WERI-Rb-1 (cell line): ENCODE measurements around the gene EPHA4.
A peak's percentile ranks its signal among the peaks of the same experiment; 100 is the strongest.

ENCODE experiments used
- DNase-seq: peaks from one replicate; pipeline ENCODE4 v3.0.0-alpha.2; 2020
- H3K27ac ChIP-seq: fragments of 250-450 bp; sonication (Bioruptor Pico); 2 replicates; pipeline ENCODE4 v1.5.1; 2020; ENCODE audit warnings: mild to moderate bottlenecking, moderate library complexity
- H3K27me3 ChIP-seq: fragments of 250-450 bp; sonication (Bioruptor Pico); 2 replicates; pipeline ENCODE4 v1.5.1; 2021; ENCODE audit warnings: mild to moderate bottlenecking, low read depth, moderate library complexity; ENCODE audit not compliant: insufficient read depth, severe bottlenecking
- H3K36me3 ChIP-seq: fragments of 250-450 bp; sonication (Bioruptor Pico); 2 replicates; pipeline ENCODE4 v1.5.1; 2020; ENCODE audit warnings: mild to moderate bottlenecking, moderate library complexity
- H3K4me3 ChIP-seq: 2 replicates; pipeline ENCODE4 v1.5.1; 2011; ENCODE audit warnings: low read depth, mild to moderate bottlenecking, control low read depth, low read length
- H3K9me3 ChIP-seq: fragments of 250-450 bp; sonication (Bioruptor Pico); 2 replicates; pipeline ENCODE4 v1.5.1; 2021; ENCODE audit warnings: mild to moderate bottlenecking, moderate library complexity; ENCODE audit not compliant: severe bottlenecking
- CTCF ChIP-seq: IDR thresholded peaks from 2 replicates; pipeline ENCODE4 v1.5.1; 2011; ENCODE audit warnings: low read depth, mild to moderate bottlenecking, control low read depth, inconsistent platforms, low read length

The EPHA4 gene

GRCh38 chr2:221448057-221448843 is 123.9 kb downstream of the EPHA4 start:
- DNase-seq, result peak; percentile 48
- H3K27ac ChIP-seq, result no peak overlapping the region
- no peak for TF ChIP-seq CTCF

GRCh38 chr2:221447310-221447709 is 124.8 kb downstream of the EPHA4 start:
- Histone ChIP-seq H3K27me3 (no peaks in the 10 kb centered on the region), H3K4me3 (no peak overlapping the region), H3K36me3 (no peaks in the 10 kb centered on the region), H3K9me3 (no peaks in the 10 kb centered on the region), H3K27ac (no peak overlapping the region)
- TF ChIP-seq CTCF, result no peak
- no peak for DNase-seq

More at GRCh38 chr2:221448057-221448843, 123.9 kb downstream of the EPHA4 start:
- Histone ChIP-seq H3K4me3 (no peak overlapping the region), H3K9me3 (no peaks in the 10 kb centered on the region), H3K36me3 (no peaks in the 10 kb centered on the region), H3K27me3 (no peaks in the 10 kb centered on the region)

- Histone ChIP-seq H3K4me3 (no peak overlapping the region), H3K9me3 (no peaks in the 10 kb centered on the region), H3K36me3 (no peaks in the 10 kb centered on the region), H3K27me3 (no peaks in the 10 kb centered on the region), H3K27ac (no peak overlapping the region)
- no peak for DNase-seq
- no peak for TF ChIP-seq CTCF
These were observed 126.0 kb downstream of the EPHA4 start for GRCh38 chr2:221446140-221446539.

- no peak overlapping the region for H3K27ac ChIP-seq
- no peak for DNase-seq
These were observed 128.0 kb downstream of the EPHA4 start for GRCh38 chr2:221444106-221444505.

GRCh38 chr2:221443645-221444044 is 128.5 kb downstream of the EPHA4 start:
- H3K9me3 ChIP-seq, result no peaks in the 10 kb centered on the region
- H3K36me3 ChIP-seq, result no peaks in the 10 kb centered on the region
- H3K4me3 ChIP-seq, result no peak overlapping the region
- DNase-seq, result no peak
- no peak overlapping the region for H3K27ac ChIP-seq
- no peak for TF ChIP-seq CTCF
- no peaks in the 10 kb centered on the region for H3K27me3 ChIP-seq

More at GRCh38 chr2:221444106-221444505, 128.0 kb downstream of the EPHA4 start:
- TF ChIP-seq CTCF, result no peak
- H3K27me3 ChIP-seq, result no peaks in the 10 kb centered on the region
- H3K4me3 ChIP-seq, result no peak overlapping the region
- no peaks in the 10 kb centered on the region for H3K36me3 ChIP-seq
- no peaks in the 10 kb centered on the region for H3K9me3 ChIP-seq

GRCh38 chr2:221442128-221442527 is 130.0 kb downstream of the EPHA4 start:
- DNase-seq, result peak; percentile 21
- H3K27me3 ChIP-seq, result no peaks in the 10 kb centered on the region
- no peak overlapping the region for H3K27ac ChIP-seq
- no peaks in the 10 kb centered on the region for H3K36me3 ChIP-seq
- TF ChIP-seq CTCF, result no peak
- no peaks in the 10 kb centered on the region for H3K9me3 ChIP-seq
- H3K4me3 ChIP-seq, result no peak overlapping the region
